Activated gamma-delta T cell (primary cell): ENCODE measurements around the gene TUBGCP6.

ENCODE experiments used
- DNase-seq: peaks from one replicate; lab custom pipeline; 2025; lab: John Stamatoyannopoulos, UW
- total RNA-seq, 2 donors: gene quantifications; one replicate each; lab custom pipeline; 2026; lab: John Stamatoyannopoulos, UW

Gene TUBGCP6
- total RNA-seq = 335 to 414 reads per million in 2 donors

DNA sequence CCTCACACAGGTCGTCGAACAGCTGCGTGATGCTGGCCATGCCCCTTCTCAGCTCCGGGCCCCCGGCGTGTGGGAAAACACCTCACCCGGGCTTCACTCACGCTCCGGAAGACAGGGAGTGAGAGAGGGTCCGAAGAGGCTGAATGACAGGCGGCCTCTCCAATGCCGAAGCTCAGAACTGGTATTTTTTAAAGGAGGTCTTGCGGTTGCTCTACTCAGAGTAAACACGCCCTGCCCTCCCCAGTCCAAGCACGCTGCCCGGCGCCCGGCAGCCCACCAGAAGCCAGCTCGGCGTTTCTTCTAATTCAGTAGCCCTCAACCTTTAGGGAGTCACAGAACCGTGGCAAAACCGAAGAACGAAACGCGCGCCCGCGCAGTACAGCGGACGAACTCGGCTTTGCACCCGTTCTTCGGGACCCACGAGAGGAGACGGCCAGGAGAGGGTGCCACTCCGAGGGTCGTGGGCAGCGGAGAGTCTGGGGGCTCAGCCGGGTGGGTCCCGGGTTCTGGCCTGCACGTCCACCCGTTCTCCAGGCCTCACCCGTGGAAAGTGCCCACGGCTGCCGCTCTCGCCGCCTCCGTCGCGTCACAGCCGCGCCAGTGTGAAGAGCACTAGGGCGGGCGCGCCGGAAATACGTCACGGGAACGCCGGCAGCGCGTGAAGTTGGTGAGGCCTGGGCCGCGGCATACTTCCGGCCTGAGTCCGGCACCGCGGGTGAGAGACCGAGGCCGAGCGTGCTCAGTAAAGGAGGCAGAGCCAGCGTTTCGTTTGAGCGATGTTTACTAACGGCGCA, at the start of gene TUBGCP6:
Gene TUBGCP6, minus strand, starts transcription at position 604 of the 794 bp plus-strand sequence. Its CDS starts 564 bp downstream, at position 40.
- peak; percentile 92 for DNase-seq

DNA sequence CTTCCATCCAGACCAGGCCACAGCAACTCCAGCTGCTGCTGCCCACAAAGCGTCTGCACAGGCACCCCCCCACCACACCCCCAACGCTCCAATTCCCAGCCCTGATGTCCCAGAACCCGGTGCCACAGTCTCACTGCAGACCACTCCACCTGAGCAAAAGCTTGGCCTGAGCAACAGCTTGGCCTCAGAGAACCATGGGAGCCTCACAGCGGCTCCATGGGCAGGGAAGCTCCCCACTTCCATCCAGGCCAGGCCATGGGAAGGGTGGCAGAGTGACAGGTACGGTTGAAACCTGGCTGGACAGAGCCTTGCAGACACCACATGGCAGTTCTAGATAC, 49.5 kb upstream of the TUBGCP6 start:
- DNase-seq = no peak

DNA sequence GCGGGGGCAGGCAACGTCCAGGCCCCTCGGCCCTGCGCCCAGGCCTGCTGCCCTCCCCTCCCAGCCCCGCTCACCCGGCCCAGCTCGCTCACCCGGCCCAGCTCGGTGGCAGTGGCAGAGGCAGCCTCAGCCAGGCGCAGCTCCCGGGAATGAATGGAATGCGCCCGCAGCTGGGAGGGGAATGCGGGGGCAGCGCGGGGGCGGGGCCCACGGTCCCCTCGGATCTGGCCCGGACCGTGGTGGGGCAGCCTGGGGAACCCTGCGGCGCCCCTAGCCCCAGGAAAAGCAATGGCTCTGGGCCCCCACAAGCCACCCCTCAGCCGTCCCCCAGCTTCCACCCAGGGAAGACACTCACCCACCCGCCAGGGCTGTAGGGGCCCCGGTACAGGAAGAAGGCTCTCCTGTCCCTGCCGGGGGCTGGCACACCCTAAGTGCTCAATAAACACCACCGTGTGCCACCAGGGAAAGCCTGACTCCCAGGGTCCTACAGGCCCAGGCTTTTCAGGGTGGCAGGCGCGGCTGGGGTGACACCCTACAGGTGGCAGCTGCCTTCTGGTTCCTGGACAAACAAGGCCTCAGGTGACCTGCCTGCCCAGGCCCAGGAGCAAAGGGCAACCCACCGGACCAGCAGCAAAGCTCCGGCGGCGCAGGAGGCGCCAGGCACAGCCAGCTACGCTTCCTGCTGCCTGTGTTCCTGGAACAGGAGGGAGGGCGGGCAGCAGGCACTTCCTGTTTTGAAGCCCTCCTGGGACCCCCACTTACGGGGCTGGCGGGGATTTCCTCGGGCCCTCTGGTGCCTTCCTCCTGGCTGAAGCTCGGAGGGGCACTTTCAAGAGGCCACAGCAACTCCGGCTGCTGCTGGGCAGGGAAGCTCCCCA, 48.9 kb upstream of the TUBGCP6 start:
- DNase-seq = no peak

DNA sequence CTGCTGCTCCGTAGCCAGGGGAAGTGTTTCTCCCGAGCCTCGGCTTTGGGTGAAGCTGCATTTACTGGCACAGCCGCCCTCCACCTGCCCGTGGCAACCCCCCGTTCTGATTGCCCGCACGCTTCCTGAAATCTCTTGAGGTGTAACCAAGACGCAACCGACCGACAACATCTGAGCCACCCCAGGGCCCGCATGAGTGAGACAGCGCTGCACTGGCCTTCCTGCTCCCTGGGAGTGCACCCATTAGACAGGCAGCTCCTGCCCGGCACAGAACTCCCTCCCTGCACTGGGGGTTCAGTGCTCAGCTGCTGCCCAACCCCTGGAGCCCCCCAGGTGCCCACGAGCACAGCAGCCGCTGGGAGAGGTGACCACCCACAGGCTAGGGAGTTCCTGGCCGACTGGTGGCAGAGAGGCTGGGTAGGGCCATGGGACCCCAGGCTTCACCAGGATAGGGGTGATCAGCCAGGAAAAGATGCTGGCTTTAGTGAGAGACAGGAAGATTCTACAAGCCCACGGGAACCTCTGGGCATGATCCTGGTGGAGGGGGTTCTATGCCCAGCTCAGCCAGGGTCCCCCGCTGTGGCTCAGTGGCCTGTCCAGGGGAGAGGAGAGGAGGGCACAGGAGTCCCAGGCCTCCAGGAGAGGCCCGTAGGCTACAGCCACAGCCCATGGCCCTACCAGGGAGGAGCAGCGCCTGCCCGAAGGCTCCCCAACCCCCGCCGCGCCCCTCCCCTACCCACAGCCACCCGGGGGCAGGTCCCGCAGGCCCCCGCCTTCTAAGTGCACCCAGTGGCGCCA, 48.0 kb upstream of the TUBGCP6 start:
- no peak for DNase-seq

- no peak for DNase-seq
Measured at GRCh38 chr22:50289942-50290630, 45.3 kb upstream of the TUBGCP6 start.

GRCh38 chr22:50289151-50289941, 44.5 kb upstream of the TUBGCP6 start:
- no peak for DNase-seq

DNA sequence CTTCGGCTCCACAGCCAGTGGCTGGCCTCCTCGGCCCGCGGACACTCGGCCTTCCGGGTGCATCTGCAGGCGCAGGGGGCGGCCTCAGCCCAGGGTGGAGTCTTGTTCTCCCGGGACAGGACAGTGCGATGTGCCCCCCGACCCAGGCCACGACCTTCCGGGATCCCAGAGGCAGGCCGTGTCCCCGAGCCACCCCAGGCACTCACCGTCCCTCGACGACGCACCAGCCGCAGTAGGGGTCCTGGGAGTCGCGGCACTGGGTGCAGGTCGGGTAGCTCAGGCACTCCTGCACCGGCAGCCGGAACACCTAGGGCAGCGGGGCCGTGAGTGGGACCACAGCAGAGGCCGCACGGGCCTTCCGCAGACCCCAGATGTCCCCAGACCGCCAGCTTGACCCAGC, 42.9 kb upstream of the TUBGCP6 start:
- DNase-seq = no peak

DNA sequence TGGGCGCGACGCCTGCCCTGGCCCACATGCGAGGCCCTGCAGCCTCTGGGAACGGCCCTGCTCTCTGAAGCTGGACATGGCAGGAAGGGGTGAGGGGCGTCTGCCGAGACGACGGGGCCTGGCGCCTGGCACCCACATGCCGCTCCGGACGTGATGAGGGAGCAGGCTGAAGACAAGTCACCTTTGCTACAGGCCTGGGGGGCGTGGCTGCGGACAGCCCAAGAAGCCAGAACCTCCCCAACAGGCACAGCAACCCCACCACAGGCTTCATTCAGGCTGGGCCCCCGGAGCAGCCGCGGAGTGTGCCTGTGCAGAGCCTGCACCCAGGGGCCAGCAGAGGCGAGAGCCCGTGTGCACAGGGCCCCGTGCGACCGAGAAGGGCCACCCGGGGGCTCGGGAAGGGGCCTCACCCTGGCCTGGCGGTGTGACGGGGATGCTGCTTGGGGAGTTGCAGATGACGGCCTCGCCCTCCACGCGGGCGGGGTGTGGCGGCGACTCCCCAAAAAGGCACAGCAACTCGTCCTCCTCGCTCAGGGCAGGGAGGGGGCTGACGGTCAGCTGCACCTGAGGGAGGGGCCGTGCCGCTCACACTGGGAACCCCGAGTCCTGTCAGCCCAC, 42.0 kb upstream of the TUBGCP6 start:
- DNase-seq = no peak

DNA sequence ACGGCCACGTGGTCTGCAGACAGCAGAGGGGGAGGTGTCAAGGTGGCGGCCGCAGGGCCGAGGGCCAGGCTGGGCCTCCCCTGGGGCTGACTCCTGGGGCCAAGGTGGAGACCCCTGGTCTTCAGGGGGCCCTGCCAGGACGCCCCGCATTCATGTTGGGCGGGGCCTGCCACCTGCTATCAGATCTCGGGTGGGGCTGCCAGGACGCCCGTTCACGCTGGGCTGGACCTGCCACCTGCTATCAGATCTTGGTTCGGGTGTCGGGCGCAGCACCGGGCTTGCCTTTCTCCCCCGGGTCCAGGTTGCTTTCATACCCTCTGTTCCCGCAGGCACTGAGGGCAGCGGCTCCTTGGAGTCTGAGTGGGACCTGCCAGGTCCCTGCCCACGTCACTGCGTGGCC, 41.5 kb upstream of the TUBGCP6 start:
- no peak for DNase-seq

- DNase-seq = no peak
Measured at GRCh38 chr22:50285568-50286229, 40.9 kb upstream of the TUBGCP6 start.

- no peak for DNase-seq
Measured at GRCh38 chr22:50284479-50284878, 39.7 kb upstream of the TUBGCP6 start.

DNA sequence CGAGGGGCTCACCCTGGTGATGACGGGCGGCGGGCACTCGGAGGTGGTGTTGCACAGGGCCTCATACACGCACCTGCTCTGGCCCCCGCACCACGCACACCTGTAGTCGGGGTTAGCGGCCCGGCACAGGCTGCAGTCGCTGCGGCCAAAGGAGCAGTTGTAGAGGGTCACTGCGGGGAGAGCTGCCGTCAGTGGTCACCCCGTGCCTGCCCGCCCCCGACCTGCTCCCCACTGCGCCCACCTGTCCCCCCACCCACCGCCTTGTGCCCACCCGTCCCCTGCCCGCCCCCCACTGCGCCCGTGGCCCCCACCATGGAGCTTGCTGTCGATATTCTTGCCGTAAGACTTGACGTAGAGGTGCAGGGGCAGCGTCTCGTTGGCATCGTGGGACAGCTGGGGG, 39.0 kb upstream of the TUBGCP6 start:
- no peak for DNase-seq

DNA sequence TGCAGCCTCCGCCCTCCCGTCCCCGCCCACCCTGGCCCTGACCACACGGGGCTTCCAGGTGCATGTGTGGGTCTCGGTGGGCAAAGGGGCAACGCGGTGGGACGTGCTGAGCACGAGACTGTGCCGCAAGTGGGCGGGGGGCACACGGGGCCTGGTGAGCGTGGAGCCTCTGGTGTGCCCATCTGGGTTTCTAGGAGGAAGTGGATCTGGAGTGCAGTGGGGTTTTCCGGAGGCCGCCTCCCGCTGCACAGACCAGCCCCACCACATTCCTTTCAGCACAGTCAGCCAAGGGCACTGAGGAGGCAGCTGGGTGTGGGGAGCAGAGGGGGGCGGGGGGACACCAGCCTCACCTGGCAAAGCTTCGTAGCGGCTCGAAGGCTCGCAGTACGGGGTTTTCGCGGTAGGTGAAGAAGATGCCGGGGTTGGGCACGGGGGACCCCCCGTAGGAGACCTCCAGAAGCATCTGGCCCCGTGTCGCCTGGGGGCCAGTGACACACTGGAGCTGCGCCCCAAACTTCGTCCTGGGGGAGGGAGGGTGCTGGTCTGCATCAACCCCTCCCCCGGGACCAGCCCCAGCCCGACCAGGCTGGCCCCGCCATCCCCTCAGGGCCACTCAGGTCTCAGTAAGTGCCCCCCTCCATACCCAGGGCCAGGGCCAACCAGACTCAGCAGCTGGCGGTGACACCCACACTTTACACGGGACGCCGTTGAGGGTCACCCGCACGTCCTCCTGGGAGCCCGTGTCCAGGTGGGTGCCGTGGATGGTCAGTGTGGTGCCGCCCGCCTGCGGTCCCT, 37.7 kb upstream of the TUBGCP6 start:
- DNase-seq = no peak

DNA sequence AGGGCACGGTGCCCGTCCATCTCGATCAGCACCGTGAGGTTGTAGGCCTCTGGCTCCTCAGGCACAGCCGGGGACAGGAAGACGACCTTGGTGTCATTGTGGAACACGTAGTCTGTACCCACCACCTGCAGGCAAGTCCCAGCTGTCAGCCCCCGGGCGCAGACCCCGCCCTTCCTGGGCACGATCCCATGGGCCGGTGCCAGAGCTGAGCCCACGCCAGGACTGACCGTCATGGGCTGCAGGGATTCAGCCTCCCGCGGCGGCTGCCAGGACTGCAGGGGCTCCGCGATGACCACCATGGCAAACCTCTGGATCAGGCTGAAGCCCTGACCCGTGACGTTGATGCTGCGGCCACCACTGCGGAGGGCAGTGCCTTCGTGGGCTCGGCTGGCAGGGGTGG, 37.1 kb upstream of the TUBGCP6 start:
- DNase-seq = no peak

GRCh38 chr22:50281384-50281760, 36.5 kb upstream of the TUBGCP6 start:
- no peak for DNase-seq

DNA sequence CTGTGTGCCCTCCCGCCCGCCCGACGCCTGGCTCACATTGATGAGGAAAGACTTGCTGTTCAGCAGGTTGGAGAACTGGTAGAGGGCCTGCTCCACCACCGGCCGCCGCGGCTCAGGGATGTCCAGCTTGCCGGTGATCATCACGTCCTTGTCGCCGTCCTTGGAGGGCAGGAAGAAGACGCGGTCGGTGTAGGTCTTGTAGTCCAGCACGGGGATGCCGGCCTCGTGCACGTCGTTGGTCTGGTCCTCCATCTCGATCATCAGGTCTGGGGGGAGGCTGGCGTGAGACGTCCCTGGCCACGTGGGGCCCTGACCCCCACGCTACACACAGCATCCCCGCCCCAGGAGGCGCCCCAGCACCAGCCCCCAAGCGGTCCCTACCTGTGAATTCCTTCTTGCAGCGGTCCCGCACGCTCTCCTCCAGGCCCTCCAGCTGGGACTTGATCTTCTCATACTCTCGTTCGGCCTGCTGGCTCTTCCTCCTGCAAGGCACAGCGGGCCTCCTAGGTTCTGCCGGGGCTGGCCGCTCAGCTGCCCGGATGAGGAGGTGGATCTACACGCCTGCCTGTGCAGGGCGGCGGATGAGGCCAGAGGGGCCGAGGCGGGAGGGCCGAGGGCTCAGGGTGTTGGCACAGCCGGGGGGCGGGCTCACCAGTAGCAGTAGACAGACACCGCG, 36.0 kb upstream of the TUBGCP6 start:
- no peak for DNase-seq

DNA sequence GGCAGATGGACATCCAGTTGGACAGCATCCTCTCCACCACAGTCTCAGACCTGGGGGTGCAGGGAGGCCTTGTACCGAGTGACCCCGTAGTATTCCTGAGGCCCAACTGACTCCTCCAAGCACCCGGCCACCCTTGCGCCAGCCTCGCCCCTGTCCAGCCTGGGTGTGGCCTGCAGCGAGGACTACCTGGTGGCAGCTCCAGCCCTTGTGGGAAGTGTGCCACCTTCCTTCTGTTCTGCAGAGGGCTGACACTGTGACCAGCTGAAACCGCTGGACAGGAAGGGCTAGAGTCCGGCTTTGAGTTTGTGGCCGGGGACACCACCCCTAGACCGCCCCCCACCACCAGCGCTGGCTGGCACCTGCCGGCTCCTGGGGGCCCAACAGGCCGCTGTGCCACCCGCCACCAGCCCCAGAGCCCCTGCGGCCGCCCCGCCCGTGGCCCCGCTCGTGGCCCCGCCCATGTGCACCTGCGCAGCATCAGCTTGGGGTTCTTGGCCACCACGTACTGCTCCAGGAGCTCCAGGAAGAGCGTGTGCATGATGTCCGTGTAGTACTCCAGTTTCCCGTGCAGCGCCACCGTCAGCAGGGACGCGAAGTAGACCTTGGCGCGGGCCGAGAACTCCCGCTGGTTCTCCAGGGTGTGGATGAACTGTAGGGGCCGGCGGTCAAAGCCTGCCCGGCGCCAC, 35.3 kb upstream of the TUBGCP6 start:
- DNase-seq = no peak
